Glomerular endothelial cell (primary cell): ENCODE data around the gene EXOC3. TPM values are rescaled to one million over a fixed set of nuclear protein-coding genes. Genes with fewer than 3 reads are reported as not detected.
"Not testable (repeated sequence)": the region's sequence is repeated elsewhere in the genome, so short reads cannot be mapped to it uniquely, and the experiment has no call there.

Experiments used
- DNase-seq: peaks from one replicate; pipeline ENCODE4 v3.0.0-alpha.2; 2011; ENCODE audit warnings: low read depth, low spot score; ENCODE audit errors: extremely low read depth
- total RNA-seq: library from RNA; depleted of rRNA; stranded (reverse); fragments of >200 nt; gene quantifications from 2 replicates; pipeline ENCODE4 v1.2.3, GENCODE V29; 2015

EXOC3 gene
- total RNA-seq, 1 donor from 2014 or later, result 35.6 TPM

- no peak for DNase-seq
These were observed 29.2 kb downstream of the EXOC3 start for GRCh38 chr5:472076-472655.

DNA sequence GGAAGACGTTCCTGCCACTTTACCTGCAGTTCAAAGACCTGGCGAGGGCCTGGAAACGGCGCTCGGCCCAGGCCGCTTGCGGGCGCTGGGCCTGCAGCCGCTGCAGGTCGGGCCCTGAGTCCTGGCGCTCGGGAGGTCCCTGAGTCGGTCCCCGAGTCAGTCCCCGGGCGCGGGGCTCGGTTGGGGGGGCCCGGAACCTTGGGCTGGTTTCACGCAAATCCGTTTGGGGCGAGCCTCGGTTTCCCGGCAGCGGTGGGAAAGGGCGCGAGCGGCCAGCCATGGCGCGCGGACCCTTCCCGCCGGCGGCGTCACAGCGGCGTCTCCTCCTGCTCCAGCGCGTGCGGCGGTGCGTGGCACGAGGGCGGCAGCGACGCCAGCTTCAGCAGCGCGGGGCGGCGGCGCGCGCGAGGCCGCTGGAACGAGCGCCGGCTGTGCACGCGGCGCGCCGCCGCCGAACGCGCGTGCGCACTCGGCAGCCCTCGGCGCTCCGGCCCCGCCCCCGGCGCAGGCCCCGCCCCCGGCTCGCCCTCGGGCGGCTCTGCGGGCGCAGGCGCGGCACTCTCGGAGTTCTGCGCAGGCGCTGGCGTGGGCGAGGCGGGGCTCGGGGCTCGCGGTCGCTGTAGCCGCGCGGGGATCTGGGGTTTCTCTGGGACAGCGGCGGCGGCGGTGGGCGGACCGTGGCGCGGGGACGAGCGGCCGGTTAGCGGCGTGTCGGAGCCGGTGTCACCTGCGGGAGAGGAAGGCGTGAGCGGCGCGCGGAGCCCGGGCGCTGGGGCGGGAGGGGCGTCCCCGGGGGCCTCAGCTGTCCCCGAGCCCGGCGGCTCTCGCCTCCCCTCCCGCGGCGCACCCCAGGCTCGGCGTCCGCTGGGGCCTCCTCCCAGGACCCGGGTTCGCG is 29.9 kb downstream of the EXOC3 start:
- no peak for DNase-seq

- no peak for DNase-seq
These were observed 30.7 kb downstream of the EXOC3 start for GRCh38 chr5:473551-474192.

GRCh38 chr5:474232-474839 is 31.4 kb downstream of the EXOC3 start:
- DNase-seq, result not testable (repeated sequence)

DNA sequence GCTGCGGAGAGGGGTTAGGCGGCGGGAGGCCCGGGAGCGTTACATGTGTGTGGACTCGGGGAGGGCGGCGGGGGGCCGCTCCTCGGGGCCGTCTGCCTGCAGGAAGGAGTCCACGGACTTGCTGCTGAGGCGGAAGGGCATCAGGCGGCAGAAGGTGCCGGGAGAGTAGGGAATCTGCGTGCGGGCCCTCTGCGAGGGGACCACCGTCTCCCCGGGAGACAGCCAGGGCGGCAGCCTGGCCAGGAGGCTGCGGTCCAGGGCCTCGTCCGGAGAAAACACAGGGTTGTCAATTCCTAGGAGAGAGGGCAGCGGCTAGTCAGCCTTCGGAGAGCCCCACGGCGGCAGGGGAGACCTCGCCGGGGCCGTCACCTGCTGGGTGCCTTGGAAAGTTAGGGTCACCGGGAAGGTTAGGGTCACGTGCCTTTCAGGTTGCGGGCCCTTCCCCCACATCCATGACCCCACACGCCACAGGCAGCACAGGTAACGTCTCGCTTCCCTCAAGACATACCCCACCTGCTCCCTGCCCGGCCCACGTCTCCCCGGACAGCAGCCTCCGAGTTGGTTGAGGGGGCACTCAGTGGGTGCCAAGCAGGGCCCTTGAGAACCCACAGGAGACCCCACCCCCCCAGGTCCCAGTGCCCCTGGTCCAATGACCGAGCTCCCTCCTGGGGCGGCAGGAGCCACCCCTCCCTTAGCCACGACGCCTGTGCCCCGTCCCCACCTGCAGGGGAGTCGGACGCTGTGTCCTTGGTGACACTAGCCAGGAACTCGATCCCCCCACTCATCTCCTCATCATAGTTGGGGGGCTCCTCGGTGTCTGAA is 32.1 kb downstream of the EXOC3 start:
- DNase-seq, result no peak

DNA sequence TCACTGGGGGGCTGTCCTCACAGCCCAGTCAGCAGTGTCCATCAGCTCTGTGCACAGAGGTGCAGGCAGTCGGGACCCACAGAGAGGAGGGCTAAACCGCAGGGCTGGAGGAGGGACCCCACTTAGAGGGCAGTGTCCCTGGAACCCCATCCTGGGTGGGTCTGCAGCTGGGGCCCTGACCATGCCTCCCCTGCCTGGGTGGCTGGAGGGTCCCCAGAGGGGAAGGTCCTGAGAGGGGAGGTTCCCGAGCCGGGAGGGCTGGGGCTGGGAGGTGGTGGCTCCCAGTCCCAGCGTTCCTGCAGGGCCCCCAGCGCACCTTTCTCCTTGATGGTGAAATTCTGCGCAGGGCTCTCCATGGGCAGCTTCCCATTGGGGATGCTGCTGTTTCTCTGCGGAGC is 32.7 kb downstream of the EXOC3 start:
- no peak for DNase-seq

- DNase-seq, result no peak
These were observed 33.3 kb downstream of the EXOC3 start for GRCh38 chr5:476102-476813.

- DNase-seq, result no peak
These were observed 33.8 kb downstream of the EXOC3 start for GRCh38 chr5:476814-477175.

DNA sequence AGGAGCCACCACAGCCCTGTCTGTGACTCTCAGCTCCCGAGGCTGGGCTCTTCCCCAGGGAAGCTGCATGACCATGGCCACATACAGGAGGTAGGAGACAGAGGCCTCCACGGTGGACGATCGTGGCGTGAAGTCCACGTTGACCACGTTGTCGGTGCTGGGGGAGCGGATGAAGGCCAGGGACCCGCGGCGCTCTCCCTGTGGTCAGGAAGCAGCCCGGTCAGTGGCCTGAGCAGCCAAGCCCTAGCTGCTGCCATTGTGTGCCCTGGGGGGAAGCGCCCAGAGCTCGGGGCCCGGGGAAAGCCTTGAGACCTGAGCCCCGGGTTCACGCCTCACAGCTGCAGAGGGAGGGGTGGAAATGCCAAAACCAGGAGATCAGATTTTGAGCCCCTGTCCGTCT is 34.3 kb downstream of the EXOC3 start:
- DNase-seq, result no peak

- DNase-seq, result no peak
These were observed 34.9 kb downstream of the EXOC3 start for GRCh38 chr5:477871-478270.

DNA sequence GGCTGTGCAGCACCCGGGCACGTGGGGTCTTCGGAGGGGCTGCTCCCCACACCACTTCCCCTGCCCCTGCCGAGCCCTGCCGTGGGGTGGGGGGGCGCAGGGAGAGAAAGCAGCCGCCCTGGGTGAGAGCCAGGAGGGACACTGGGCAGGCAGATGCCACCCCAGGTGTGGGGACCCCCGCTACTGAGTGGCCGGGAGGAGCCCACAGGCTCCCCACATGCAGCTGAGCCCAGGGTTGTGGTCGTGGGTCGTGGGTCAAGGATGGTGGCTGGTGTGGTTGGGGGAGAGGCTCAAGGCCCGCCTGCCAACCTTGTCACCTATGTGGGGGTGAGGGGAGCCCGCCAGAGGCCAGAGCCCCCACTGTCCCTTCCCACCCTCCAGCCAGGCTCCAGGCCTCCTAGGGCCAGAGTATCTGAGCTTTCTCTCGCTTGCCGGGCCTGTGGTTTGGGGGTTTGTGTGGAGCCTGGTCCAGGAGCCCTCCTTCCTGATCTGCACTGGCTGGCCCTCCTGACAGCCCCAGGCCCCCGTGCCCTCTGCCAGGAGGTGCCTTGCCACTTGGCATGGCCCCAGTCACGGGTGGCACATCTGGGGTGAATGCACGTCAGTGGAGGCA is 35.5 kb downstream of the EXOC3 start:
- no peak for DNase-seq

GRCh38 chr5:478982-479535 is 36.1 kb downstream of the EXOC3 start:
- DNase-seq, result no peak

- DNase-seq, result no peak
These were observed 36.8 kb downstream of the EXOC3 start for GRCh38 chr5:479566-480319.

- DNase-seq, result no peak
These were observed 38.4 kb downstream of the EXOC3 start for GRCh38 chr5:481347-481746.

- no peak for DNase-seq
These were observed 39.0 kb downstream of the EXOC3 start for GRCh38 chr5:482021-482420.

DNA sequence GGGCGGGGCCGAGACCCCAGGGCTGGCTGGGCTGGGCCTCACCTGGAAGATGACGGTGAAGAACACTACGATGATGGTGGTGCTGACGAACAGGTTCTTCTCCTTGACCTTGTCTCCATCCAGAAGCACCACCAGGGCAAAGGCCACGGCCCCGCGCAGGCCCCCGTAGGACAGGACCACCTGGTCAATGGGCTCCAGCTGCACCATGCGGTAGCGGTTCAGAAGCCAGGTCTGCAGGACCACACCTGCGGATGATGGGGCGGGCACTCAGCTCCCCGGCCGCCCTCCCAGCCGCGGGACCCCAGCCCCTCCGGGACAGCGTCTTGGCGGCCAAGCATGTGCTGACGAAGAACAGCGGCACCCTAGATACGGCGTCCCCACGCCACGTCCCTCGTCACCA is 39.5 kb downstream of the EXOC3 start:
- DNase-seq, result no peak

DNA sequence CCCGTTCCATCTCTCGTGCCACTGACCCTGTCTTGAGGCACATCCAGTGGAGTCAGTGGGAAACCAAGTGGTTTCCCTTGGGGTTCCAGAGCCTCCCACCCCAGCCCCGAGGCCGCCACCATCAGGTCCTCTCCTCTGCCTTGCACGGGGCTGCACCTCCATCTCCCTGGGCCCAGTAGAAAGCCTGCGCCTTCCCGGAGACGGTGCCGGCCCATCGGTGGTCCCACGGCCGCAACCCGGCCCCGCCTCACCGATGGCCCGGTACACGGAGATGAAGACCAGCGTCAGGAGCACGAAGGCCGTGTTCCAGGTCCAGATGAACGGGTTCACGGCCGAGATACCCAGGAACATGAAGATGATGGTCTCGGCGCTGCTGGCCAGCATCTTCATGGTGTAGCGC is 40.0 kb downstream of the EXOC3 start:
- DNase-seq, result no peak

DNA sequence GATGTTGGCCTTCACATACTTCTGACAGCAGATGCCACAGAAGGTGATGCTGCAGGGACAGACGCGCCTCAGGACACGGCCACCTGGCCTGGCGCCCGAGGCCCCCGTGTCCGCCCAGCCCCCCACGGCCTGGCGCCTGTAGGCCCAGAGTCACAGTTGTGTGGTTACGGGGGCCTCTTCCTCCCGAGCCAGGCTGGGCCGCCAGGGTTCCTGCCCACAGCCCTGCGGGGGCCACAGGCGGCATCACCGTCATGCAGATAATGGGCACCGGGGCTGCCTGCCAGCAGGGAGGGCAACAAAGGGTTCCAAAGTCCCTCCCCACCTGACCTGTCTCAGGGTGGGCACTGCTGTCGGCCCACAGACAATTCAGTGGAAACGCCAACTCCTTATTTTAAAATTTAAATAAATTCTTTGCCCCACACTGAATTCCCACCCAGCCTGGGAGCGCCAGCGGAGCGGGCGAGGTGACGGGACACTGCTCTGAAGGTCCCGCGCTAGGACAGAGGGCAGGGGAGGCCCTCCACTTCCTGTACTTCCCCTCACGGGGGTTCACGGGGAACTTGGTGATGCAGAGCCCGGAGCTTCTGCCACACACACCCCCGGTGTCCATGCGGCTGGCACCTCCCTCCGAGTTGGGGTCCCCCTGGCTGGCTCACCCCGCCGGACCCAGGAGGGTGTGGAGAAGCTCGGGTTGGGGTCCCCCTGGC is 40.6 kb downstream of the EXOC3 start:
- DNase-seq, result no peak
